DOHH2 (cell line): Measurements from ENCODE around the gene ENTPD1.

Experiments used
- CTCF ChIP-seq: fragments of 200-600 bp; sonication (generic); IDR thresholded peaks from one replicate; pipeline ENCODE4 v1.5.1; 2014; ENCODE audit warnings: antibody characterized with exemption, mild to moderate bottlenecking, low read depth, low read length; ENCODE audit not compliant: poor library complexity, severe bottlenecking
- EZH2phosphoT487 ChIP-seq: fragments of 200-600 bp; sonication (generic); IDR thresholded peaks from 2 replicates; pipeline ENCODE4 v1.6.1; 2017; ENCODE audit warnings: borderline replicate concordance, mild to moderate bottlenecking, antibody characterized with exemption, low read length, moderate library complexity, mixed read lengths

- peak; percentile 29 for TF ChIP-seq CTCF
- no peak for TF ChIP-seq EZH2phosphoT487
These were observed 151.7 kb downstream of the ENTPD1 start, which contains the start of gene CC2D2B for GRCh38 chr10:95907456-95908253.
